Activated naive CD8-positive, alpha-beta T cell treated with anti-CD3 and anti-CD28 coated beads for 36 hours (primary cell): Measurements from ENCODE around the gene C1QL3. TPM values are rescaled to one million over a fixed set of nuclear protein-coding genes. Genes with fewer than 3 reads are reported as not detected.

Experiments
- DNase-seq: peaks from one replicate; pipeline ENCODE4 v3.0.0; 2021
- H3K27ac Mint-ChIP-seq: one replicate; pipeline ENCODE4 v1.8.0; 2022; ENCODE audit warnings: mild to moderate bottlenecking, moderate library complexity, mixed read lengths
- H3K27me3 Mint-ChIP-seq: one replicate; pipeline ENCODE4 v1.8.0; 2022; ENCODE audit warnings: mild to moderate bottlenecking, mixed read lengths
- H3K36me3 Mint-ChIP-seq: one replicate; pipeline ENCODE4 v1.8.0; 2021; ENCODE audit warnings: mild to moderate bottlenecking, mixed read lengths
- H3K4me1 Mint-ChIP-seq: one replicate; pipeline ENCODE4 v1.8.0; 2021; ENCODE audit warnings: mixed read lengths
- H3K4me3 Mint-ChIP-seq: one replicate; pipeline ENCODE4 v1.8.0; 2022; ENCODE audit warnings: mild to moderate bottlenecking, moderate library complexity, mixed read lengths
- H3K9me3 Mint-ChIP-seq: one replicate; pipeline ENCODE4 v1.8.0; 2022; ENCODE audit warnings: mixed read lengths
- total RNA-seq, 2 experiments: library from RNA; stranded (reverse); gene quantifications; one replicate each; pipeline ENCODE4 v1.2.3, GENCODE V29; 2021

The C1QL3 gene
- total RNA-seq = under 1 TPM in 1 of 2 experiments, not detected in 1; 0.16 TPM

GRCh38 chr10:16521311-16522016 is at the start of gene C1QL3:
Gene C1QL3 (minus strand): TSS chr10:16521879. CDS start chr10:16521065, 814 bp downstream.
- Mint-ChIP-seq H3K4me1 (peaks cover 6% of the 10 kb centered on the region), H3K27ac (no peak within 1 kb of the TSS), H3K27me3 (peaks cover 41% of the 10 kb centered on the region), H3K4me3 (peak within 1 kb of the TSS; percentile 81), H3K36me3 (peaks cover 16% of the 10 kb centered on the region), H3K9me3 (no peaks in the 10 kb centered on the region)
- DNase-seq = peak; percentile 41

GRCh38 chr10:16570731-16571130 is 49.1 kb upstream of the C1QL3 start:
- H3K4me3 Mint-ChIP-seq = no peak overlapping the region
- no peak for DNase-seq
- H3K9me3 Mint-ChIP-seq = no peaks in the 10 kb centered on the region
- H3K27ac Mint-ChIP-seq = no peak overlapping the region
- H3K4me1 Mint-ChIP-seq = peaks cover 5% of the 10 kb centered on the region
- no peaks in the 10 kb centered on the region for H3K36me3 Mint-ChIP-seq
- H3K27me3 Mint-ChIP-seq = peaks cover 39% of the 10 kb centered on the region

DNA sequence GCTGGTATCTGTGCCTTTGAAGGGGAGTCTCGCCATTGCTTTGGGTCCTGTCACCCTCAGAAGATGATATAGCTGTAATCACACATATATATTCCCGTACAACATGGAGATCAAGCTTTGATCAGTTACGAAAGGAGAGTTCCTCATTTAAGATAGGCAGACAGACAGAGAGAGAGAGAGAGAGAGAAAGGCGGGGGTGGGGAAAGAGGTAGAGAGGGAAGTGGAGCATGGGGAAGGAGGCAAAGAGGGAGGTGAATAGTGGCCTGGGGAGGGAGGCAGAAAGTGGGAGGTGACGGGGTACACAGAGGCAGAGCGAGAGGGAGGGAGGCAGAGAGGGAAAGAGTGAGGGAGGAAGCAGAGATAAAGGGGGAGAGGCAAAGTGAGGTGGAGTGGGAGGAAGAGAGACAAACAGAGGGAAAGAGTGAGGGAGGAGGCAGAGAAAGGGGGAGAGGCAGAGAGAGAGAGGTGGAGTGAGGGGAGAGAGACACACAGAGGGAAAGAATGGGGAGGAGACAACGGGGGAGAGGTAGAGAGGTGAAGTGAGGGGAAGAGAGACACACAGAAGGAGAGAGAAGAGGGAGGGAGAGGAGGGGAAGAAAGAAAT is 44.6 kb upstream of the C1QL3 start:
- peaks cover 27% of the 10 kb centered on the region for H3K27me3 Mint-ChIP-seq
- H3K36me3 Mint-ChIP-seq = no peaks in the 10 kb centered on the region
- H3K4me1 Mint-ChIP-seq = peaks cover 5% of the 10 kb centered on the region
- no peak overlapping the region for H3K27ac Mint-ChIP-seq
- H3K4me3 Mint-ChIP-seq = no peak overlapping the region
- no peaks in the 10 kb centered on the region for H3K9me3 Mint-ChIP-seq
- no peak for DNase-seq

- no peaks in the 10 kb centered on the region for H3K9me3 Mint-ChIP-seq
- no peaks in the 10 kb centered on the region for H3K36me3 Mint-ChIP-seq
- peaks cover 27% of the 10 kb centered on the region for H3K27me3 Mint-ChIP-seq
- peaks cover 1% of the 10 kb centered on the region for H3K4me1 Mint-ChIP-seq
- no peak overlapping the region for H3K27ac Mint-ChIP-seq
- DNase-seq = no peak
- H3K4me3 Mint-ChIP-seq = no peak overlapping the region
Observed at GRCh38 chr10:16565604-16566003, 43.9 kb upstream of the C1QL3 start.

DNA sequence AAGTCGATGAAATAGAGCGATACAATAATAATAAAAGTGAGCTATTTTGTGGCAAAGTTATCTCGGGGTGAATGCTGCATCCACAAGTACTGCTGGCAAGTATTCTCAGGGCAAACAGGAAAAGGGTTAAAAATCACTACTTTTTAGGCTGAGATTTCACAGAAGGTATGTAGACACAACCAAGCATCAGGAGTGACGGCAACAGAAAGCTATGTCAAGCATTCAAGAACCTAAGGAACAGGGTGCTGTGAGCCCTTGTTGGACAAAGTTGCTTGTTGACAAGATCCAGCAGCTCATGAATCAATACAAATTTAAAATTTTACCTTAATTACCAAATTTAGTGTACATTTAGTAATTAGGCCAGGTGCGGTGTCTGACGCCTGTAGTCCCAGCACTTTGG is 41.2 kb upstream of the C1QL3 start:
- DNase-seq = no peak
- H3K36me3 Mint-ChIP-seq = no peaks in the 10 kb centered on the region
- H3K27me3 Mint-ChIP-seq = peaks cover 25% of the 10 kb centered on the region
- peaks cover 2% of the 10 kb centered on the region for H3K9me3 Mint-ChIP-seq
- no peak overlapping the region for H3K27ac Mint-ChIP-seq
- no peaks in the 10 kb centered on the region for H3K4me1 Mint-ChIP-seq
- no peak overlapping the region for H3K4me3 Mint-ChIP-seq

GRCh38 chr10:16559236-16559773 is 37.6 kb upstream of the C1QL3 start:
- no peaks in the 10 kb centered on the region for H3K36me3 Mint-ChIP-seq
- H3K4me1 Mint-ChIP-seq = no peaks in the 10 kb centered on the region
- H3K27ac Mint-ChIP-seq = no peak overlapping the region
- no peak overlapping the region for H3K4me3 Mint-ChIP-seq
- peaks cover 23% of the 10 kb centered on the region for H3K27me3 Mint-ChIP-seq
- no peak for DNase-seq
- peaks cover 2% of the 10 kb centered on the region for H3K9me3 Mint-ChIP-seq

DNA sequence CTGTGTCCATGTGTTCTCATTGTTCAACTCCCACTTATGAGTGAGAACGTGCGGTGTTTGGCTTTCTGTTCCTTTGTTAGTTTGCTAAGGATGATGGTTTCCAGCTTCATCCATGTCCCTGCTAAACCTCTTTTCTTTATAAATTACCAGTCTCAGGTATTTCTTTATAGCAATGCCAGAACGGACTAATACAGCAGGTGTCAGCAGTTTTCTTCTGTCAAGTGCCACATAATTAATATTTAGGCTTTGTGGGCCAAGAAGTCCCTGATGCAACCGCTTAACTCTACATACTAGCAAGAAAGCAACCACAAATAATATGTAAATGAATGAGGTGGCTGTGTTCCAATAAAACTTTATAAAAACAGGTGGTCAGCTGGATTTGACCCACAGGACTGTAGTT is 26.3 kb upstream of the C1QL3 start:
- H3K4me1 Mint-ChIP-seq = no peaks in the 10 kb centered on the region
- no peaks in the 10 kb centered on the region for H3K9me3 Mint-ChIP-seq
- H3K27ac Mint-ChIP-seq = no peak overlapping the region
- H3K27me3 Mint-ChIP-seq = peaks cover 30% of the 10 kb centered on the region
- no peaks in the 10 kb centered on the region for H3K36me3 Mint-ChIP-seq
- H3K4me3 Mint-ChIP-seq = no peak overlapping the region
- no peak for DNase-seq

- DNase-seq = no peak
- Mint-ChIP-seq H3K36me3 (no peaks in the 10 kb centered on the region), H3K4me3 (no peak overlapping the region), H3K27ac (no peak overlapping the region), H3K4me1 (no peaks in the 10 kb centered on the region), H3K27me3 (peaks cover 33% of the 10 kb centered on the region), H3K9me3 (no peaks in the 10 kb centered on the region)
Observed at GRCh38 chr10:16545116-16545736, 23.5 kb upstream of the C1QL3 start.

- Mint-ChIP-seq H3K36me3 (no peaks in the 10 kb centered on the region), H3K4me3 (no peak overlapping the region)
Observed at GRCh38 chr10:16544591-16544990, 22.9 kb upstream of the C1QL3 start.

GRCh38 chr10:16544099-16544498 is 22.4 kb upstream of the C1QL3 start:
- DNase-seq = no peak
- Mint-ChIP-seq H3K27me3 (peaks cover 42% of the 10 kb centered on the region), H3K4me3 (no peak overlapping the region), H3K4me1 (no peaks in the 10 kb centered on the region), H3K27ac (no peak overlapping the region), H3K36me3 (no peaks in the 10 kb centered on the region), H3K9me3 (no peaks in the 10 kb centered on the region)

More at GRCh38 chr10:16544591-16544990, 22.9 kb upstream of the C1QL3 start:
- Mint-ChIP-seq H3K9me3 (no peaks in the 10 kb centered on the region), H3K4me1 (no peaks in the 10 kb centered on the region), H3K27ac (no peak overlapping the region), H3K27me3 (peaks cover 39% of the 10 kb centered on the region)
- DNase-seq = no peak

DNA sequence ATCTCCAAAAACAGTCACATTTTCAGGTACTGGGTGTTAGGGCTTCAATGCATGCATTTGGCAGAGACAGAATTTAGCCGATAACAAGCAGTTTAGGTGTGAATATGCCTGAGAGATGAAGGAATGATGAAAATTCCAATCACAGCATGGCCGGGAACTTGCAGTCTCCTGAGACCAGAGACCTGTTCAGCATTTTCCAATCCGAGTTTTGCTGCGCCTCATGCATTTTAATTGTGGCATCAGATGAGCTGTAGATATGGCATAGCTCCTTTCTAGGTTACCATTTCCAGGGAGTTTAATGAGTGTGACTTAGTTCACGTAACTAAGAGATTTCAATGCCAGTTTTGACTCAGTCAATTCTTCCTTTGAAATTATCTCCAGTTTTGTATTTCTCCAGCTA is 14.5 kb upstream of the C1QL3 start:
- Mint-ChIP-seq H3K4me1 (no peaks in the 10 kb centered on the region), H3K9me3 (no peaks in the 10 kb centered on the region), H3K27me3 (peaks cover 15% of the 10 kb centered on the region)

DNA sequence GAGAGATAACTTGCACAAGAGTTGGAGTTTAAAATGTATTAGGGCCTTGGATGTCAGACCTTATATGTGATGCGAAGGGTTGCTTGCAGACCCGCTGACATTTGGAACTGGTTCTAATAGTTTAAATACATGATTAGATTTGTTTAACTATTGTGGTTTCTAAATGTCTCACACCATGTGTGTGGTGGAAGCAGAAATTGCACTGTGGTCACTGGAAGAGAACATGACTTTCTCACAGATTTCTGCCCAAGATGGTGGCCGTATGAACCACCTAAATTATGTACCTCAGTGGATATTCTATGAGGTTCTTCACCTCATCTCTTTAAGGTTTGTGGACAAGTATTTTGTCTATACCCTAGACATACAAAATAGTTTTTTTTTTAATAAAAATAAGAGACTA is 8.2 kb upstream of the C1QL3 start:
- Mint-ChIP-seq H3K27ac (no peak overlapping the region), H3K36me3 (no peaks in the 10 kb centered on the region), H3K4me1 (no peaks in the 10 kb centered on the region), H3K27me3 (peaks cover 4% of the 10 kb centered on the region), H3K9me3 (no peaks in the 10 kb centered on the region), H3K4me3 (no peak overlapping the region)
- no peak for DNase-seq

More for the DNA sequence above, 14.5 kb upstream of the C1QL3 start:
- Mint-ChIP-seq H3K4me3 (no peak overlapping the region), H3K36me3 (no peaks in the 10 kb centered on the region), H3K27ac (no peak overlapping the region)
- no peak for DNase-seq

- DNase-seq = no peak
- H3K27ac Mint-ChIP-seq = no peak overlapping the region
- H3K4me3 Mint-ChIP-seq = no peak overlapping the region
- no peaks in the 10 kb centered on the region for H3K9me3 Mint-ChIP-seq
- H3K36me3 Mint-ChIP-seq = peaks cover 7% of the 10 kb centered on the region
- no peaks in the 10 kb centered on the region for H3K4me1 Mint-ChIP-seq
- H3K27me3 Mint-ChIP-seq = peaks cover 13% of the 10 kb centered on the region
Observed at GRCh38 chr10:16527452-16527851, 5.8 kb upstream of the C1QL3 start.

DNA sequence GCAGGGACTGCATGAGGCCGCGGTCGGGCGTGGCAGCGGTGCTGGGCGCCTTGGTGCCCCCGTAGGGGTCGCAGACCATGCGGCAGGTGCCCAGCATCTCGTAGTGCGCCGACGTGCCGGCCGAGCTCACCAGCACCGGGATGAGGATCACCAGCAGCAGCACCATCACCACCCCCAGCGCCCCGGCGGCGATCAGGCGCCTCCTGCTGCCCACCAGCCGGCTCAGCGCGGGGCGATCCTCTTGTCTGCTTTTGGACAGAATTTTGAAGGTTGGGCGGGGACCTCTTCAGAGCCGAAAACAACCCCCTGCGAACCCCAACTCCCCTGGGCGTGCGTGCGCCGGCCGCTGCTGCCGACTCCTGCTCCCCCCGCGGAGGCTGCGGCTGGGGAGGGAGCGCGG is 779 bp downstream of the C1QL3 start:
- H3K27ac Mint-ChIP-seq = no peak overlapping the region
- peaks cover 16% of the 10 kb centered on the region for H3K36me3 Mint-ChIP-seq

More for the DNA sequence above, 779 bp downstream of the C1QL3 start:
- peaks cover 41% of the 10 kb centered on the region for H3K27me3 Mint-ChIP-seq
- no peaks in the 10 kb centered on the region for H3K9me3 Mint-ChIP-seq
- H3K4me3 Mint-ChIP-seq = peak overlapping the region; percentile 34
- DNase-seq = peak; percentile 56
- peaks cover 6% of the 10 kb centered on the region for H3K4me1 Mint-ChIP-seq
